ENCODE results near the gene C16orf86. TPM values are rescaled to one million over a fixed set of nuclear protein-coding genes. Genes with fewer than 3 reads are reported as not detected.
A peak's percentile ranks its signal among the peaks of the same experiment; 100 is the strongest.

The C16orf86 gene
- total and polyA plus RNA-seq, 5 donors from 2014 or later, result 3.2 to 6.8 (median 5.9) TPM

GRCh38 chr16:67694611-67695010 lies 28.0 kb downstream of the C16orf86 start:
- Mint-ChIP-seq H3K4me3 (no peak overlapping the region), H3K27me3 (no peaks in the 10 kb centered on the region), H3K36me3 (peaks cover 17% of the 10 kb centered on the region), H3K27ac (no peak overlapping the region), H3K9me3 (no peaks in the 10 kb centered on the region), H3K4me1 (peaks cover 0 to 4% (median 1%) of the 10 kb centered on the region in 4 donors)
- ATAC-seq (ENCODE audit: low read depth in 2 of 2) (no peak), DNase-seq (no peak)
- Histone ChIP-seq H3K27ac (ENCODE audit: insufficient read depth, low read length, poor library complexity, severe bottlenecking) (no peak overlapping the region), H3K27me3 (ENCODE audit: control insufficient read depth, insufficient read depth, low read length) (no peaks in the 10 kb centered on the region), H3K36me3 (ENCODE audit: control insufficient read depth, insufficient read depth, low read length) (no peaks in the 10 kb centered on the region), H3K4me3 (ENCODE audit: low read depth, low read length) (no peak overlapping the region), H3K4me1 (ENCODE audit: control insufficient read depth, insufficient read depth, low read length, poor library complexity, severe bottlenecking) (no peaks in the 10 kb centered on the region), H3K9me3 (ENCODE audit: control insufficient read depth in 2 of 2, low read length in 2 of 2) (no peaks in the 10 kb centered on the region)

GRCh38 chr16:67697422-67698185 lies 31.0 kb downstream of the C16orf86 start:
- Mint-ChIP-seq H3K9me3 (no peaks in the 10 kb centered on the region), H3K36me3 (peaks cover 13% of the 10 kb centered on the region), H3K27me3 (no peaks in the 10 kb centered on the region), H3K4me3 (no peak overlapping the region), H3K4me1 (peaks cover 0 to 12% (median 1%) of the 10 kb centered on the region in 4 donors), H3K27ac (peak overlapping the region in 1 of 3 donors; percentile 54)
- no peak for ATAC-seq (ENCODE audit: low read depth in 2 of 2)
- no peak overlapping the region for H3K27ac ChIP-seq (ENCODE audit: insufficient read depth, low read length, poor library complexity, severe bottlenecking)
- no peaks in the 10 kb centered on the region for H3K4me1 ChIP-seq (ENCODE audit: control insufficient read depth, insufficient read depth, low read length, poor library complexity, severe bottlenecking)
- no peaks in the 10 kb centered on the region for H3K36me3 ChIP-seq (ENCODE audit: control insufficient read depth, insufficient read depth, low read length)
- no peaks in the 10 kb centered on the region for H3K27me3 ChIP-seq (ENCODE audit: control insufficient read depth, insufficient read depth, low read length)
- no peak for DNase-seq
- H3K9me3 ChIP-seq (ENCODE audit: control insufficient read depth in 2 of 2, low read length in 2 of 2), result no peaks in the 10 kb centered on the region
- H3K4me3 ChIP-seq (ENCODE audit: low read depth, low read length), result no peak overlapping the region

- Mint-ChIP-seq H3K36me3 (peaks cover 13% of the 10 kb centered on the region), H3K27me3 (no peaks in the 10 kb centered on the region), H3K27ac (no peak overlapping the region), H3K4me1 (peaks cover 8 to 27% (median 12%) of the 10 kb centered on the region in 4 donors), H3K9me3 (no peaks in the 10 kb centered on the region), H3K4me3 (no peak overlapping the region)
- H3K36me3 ChIP-seq (ENCODE audit: control insufficient read depth, insufficient read depth, low read length), result no peaks in the 10 kb centered on the region
- peaks cover 10% of the 10 kb centered on the region for H3K4me1 ChIP-seq (ENCODE audit: control insufficient read depth, insufficient read depth, low read length, poor library complexity, severe bottlenecking)
- H3K4me3 ChIP-seq (ENCODE audit: low read depth, low read length), result no peak overlapping the region
- no peak for DNase-seq
- no peaks in the 10 kb centered on the region for H3K9me3 ChIP-seq (ENCODE audit: control insufficient read depth in 2 of 2, low read length in 2 of 2)
- H3K27ac ChIP-seq (ENCODE audit: insufficient read depth, low read length, poor library complexity, severe bottlenecking), result no peak overlapping the region
- H3K27me3 ChIP-seq (ENCODE audit: control insufficient read depth, insufficient read depth, low read length), result no peaks in the 10 kb centered on the region
- ATAC-seq (ENCODE audit: low read depth in 2 of 2), result no peak
Measured at GRCh38 chr16:67699265-67699664, 32.7 kb downstream of the C16orf86 start.

DNA sequence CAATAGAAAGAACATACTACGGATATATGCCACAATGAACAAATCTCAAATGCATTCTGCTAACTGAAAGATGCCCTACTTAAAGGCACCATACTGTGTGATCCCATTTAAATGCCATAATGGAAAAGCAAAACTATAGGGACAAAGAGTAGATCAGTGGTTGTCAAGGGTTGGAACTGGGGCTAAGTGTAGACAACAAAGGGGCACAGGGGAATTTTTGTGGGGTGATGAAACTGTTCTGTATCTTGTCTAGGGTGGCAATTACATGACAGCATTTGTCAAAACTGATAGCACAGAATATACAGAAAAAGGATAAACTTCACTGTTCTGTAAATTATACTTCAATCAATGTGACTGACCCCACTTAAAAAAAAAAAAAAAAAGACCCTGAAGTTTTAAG lies 34.8 kb downstream of the C16orf86 start:
- ATAC-seq (ENCODE audit: low read depth in 2 of 2) (no peak), DNase-seq (no peak)
- peaks cover 10% of the 10 kb centered on the region for H3K4me1 ChIP-seq (ENCODE audit: control insufficient read depth, insufficient read depth, low read length, poor library complexity, severe bottlenecking)
- H3K36me3 ChIP-seq (ENCODE audit: control insufficient read depth, insufficient read depth, low read length), result no peaks in the 10 kb centered on the region
- Mint-ChIP-seq H3K27ac (peak overlapping the region in 1 of 3 donors; percentile 1), H3K27me3 (no peaks in the 10 kb centered on the region), H3K4me3 (no peak overlapping the region), H3K36me3 (peaks cover 13% of the 10 kb centered on the region), H3K4me1 (peaks cover 12 to 32% (median 23%) of the 10 kb centered on the region in 4 donors), H3K9me3 (no peaks in the 10 kb centered on the region)
- H3K4me3 ChIP-seq (ENCODE audit: low read depth, low read length), result no peak overlapping the region
- H3K27me3 ChIP-seq (ENCODE audit: control insufficient read depth, insufficient read depth, low read length), result no peaks in the 10 kb centered on the region
- no peak overlapping the region for H3K27ac ChIP-seq (ENCODE audit: insufficient read depth, low read length, poor library complexity, severe bottlenecking)
- H3K9me3 ChIP-seq (ENCODE audit: control insufficient read depth in 2 of 2, low read length in 2 of 2), result no peaks in the 10 kb centered on the region

DNA sequence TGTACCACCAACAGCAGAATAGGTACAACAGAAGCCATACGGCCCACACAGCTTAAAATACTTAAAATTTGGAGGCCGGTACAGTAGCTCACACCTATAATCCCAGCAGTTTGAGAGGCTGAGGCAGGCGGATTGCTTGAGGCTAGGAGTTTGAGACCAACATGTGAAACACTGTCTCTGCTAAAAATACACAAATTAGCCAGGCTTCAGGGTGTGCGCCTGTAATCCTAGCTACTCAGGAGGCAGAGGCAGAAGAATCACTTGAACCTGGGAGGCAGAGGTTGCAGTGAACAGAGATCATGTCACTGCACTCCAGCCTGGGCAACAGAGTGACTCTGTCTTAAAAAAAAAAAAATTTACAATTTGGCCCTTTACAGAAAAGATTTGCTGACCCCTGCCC lies 35.5 kb downstream of the C16orf86 start:
- Mint-ChIP-seq H3K36me3 (peaks cover 13% of the 10 kb centered on the region), H3K27ac (no peak overlapping the region), H3K27me3 (no peaks in the 10 kb centered on the region), H3K4me1 (peaks cover 14 to 29% (median 24%) of the 10 kb centered on the region in 4 donors), H3K4me3 (no peak overlapping the region), H3K9me3 (no peaks in the 10 kb centered on the region)
- no peak overlapping the region for H3K27ac ChIP-seq (ENCODE audit: insufficient read depth, low read length, poor library complexity, severe bottlenecking)
- H3K9me3 ChIP-seq (ENCODE audit: control insufficient read depth in 2 of 2, low read length in 2 of 2), result no peaks in the 10 kb centered on the region
- H3K27me3 ChIP-seq (ENCODE audit: control insufficient read depth, insufficient read depth, low read length), result no peaks in the 10 kb centered on the region
- no peak for ATAC-seq (ENCODE audit: low read depth in 2 of 2)
- H3K36me3 ChIP-seq (ENCODE audit: control insufficient read depth, insufficient read depth, low read length), result no peaks in the 10 kb centered on the region
- DNase-seq, result no peak
- H3K4me1 ChIP-seq (ENCODE audit: control insufficient read depth, insufficient read depth, low read length, poor library complexity, severe bottlenecking), result peaks cover 10% of the 10 kb centered on the region
- no peak overlapping the region for H3K4me3 ChIP-seq (ENCODE audit: low read depth, low read length)

GRCh38 chr16:67703626-67704025 lies 37.0 kb downstream of the C16orf86 start:
- peak; percentile 95 for ATAC-seq (ENCODE audit: low read depth in 2 of 2)
- Mint-ChIP-seq H3K4me3 (peak overlapping the region in 3 of 4 donors; percentile 19 to 62 (median 23)), H3K36me3 (peaks cover 6% of the 10 kb centered on the region), H3K9me3 (no peaks in the 10 kb centered on the region), H3K4me1 (peaks cover 14 to 34% (median 23%) of the 10 kb centered on the region in 4 donors), H3K27me3 (no peaks in the 10 kb centered on the region), H3K27ac (peak overlapping the region; percentile 83 to 88 (median 87))
- H3K36me3 ChIP-seq (ENCODE audit: control insufficient read depth, insufficient read depth, low read length), result no peaks in the 10 kb centered on the region
- peak overlapping the region; percentile 40 for H3K4me3 ChIP-seq (ENCODE audit: low read depth, low read length)
- DNase-seq, result peak in 1 of 3 donors; percentile 84
- H3K27ac ChIP-seq (ENCODE audit: insufficient read depth, low read length, poor library complexity, severe bottlenecking), result no peak overlapping the region
- no peaks in the 10 kb centered on the region for H3K27me3 ChIP-seq (ENCODE audit: control insufficient read depth, insufficient read depth, low read length)
- no peaks in the 10 kb centered on the region for H3K9me3 ChIP-seq (ENCODE audit: control insufficient read depth in 2 of 2, low read length in 2 of 2)
- peaks cover 10% of the 10 kb centered on the region for H3K4me1 ChIP-seq (ENCODE audit: control insufficient read depth, insufficient read depth, low read length, poor library complexity, severe bottlenecking)

- ATAC-seq (ENCODE audit: low read depth in 2 of 2), result no peak
- no peak overlapping the region for H3K27ac ChIP-seq (ENCODE audit: insufficient read depth, low read length, poor library complexity, severe bottlenecking)
- DNase-seq, result no peak
- peak overlapping the region; percentile 83 to 88 (median 87) for H3K27ac Mint-ChIP-seq
- no peaks in the 10 kb centered on the region for H3K27me3 ChIP-seq (ENCODE audit: control insufficient read depth, insufficient read depth, low read length)
- H3K4me3 Mint-ChIP-seq, result no peak overlapping the region
- no peaks in the 10 kb centered on the region for H3K27me3 Mint-ChIP-seq
- H3K36me3 ChIP-seq (ENCODE audit: control insufficient read depth, insufficient read depth, low read length), result no peaks in the 10 kb centered on the region
- peaks cover 4% of the 10 kb centered on the region for H3K36me3 Mint-ChIP-seq
- no peaks in the 10 kb centered on the region for H3K9me3 Mint-ChIP-seq
- H3K4me1 ChIP-seq (ENCODE audit: control insufficient read depth, insufficient read depth, low read length, poor library complexity, severe bottlenecking), result peaks cover 10% of the 10 kb centered on the region
- H3K4me1 Mint-ChIP-seq, result peaks cover 14 to 35% (median 23%) of the 10 kb centered on the region in 4 donors
- H3K9me3 ChIP-seq (ENCODE audit: control insufficient read depth in 2 of 2, low read length in 2 of 2), result no peaks in the 10 kb centered on the region
- no peak overlapping the region for H3K4me3 ChIP-seq (ENCODE audit: low read depth, low read length)
Measured at GRCh38 chr16:67704110-67704509, 37.5 kb downstream of the C16orf86 start.

GRCh38 chr16:67707210-67707609 lies 40.6 kb downstream of the C16orf86 start:
- no peaks in the 10 kb centered on the region for H3K36me3 ChIP-seq (ENCODE audit: control insufficient read depth, insufficient read depth, low read length)
- no peaks in the 10 kb centered on the region for H3K9me3 ChIP-seq (ENCODE audit: control insufficient read depth in 2 of 2, low read length in 2 of 2)
- H3K4me3 ChIP-seq (ENCODE audit: low read depth, low read length), result no peak overlapping the region
- peaks cover 10% of the 10 kb centered on the region for H3K4me1 ChIP-seq (ENCODE audit: control insufficient read depth, insufficient read depth, low read length, poor library complexity, severe bottlenecking)
- ATAC-seq (ENCODE audit: low read depth in 2 of 2) (no peak), DNase-seq (no peak)
- Mint-ChIP-seq H3K36me3 (peaks cover 6% of the 10 kb centered on the region), H3K4me1 (peaks cover 26 to 43% (median 34%) of the 10 kb centered on the region in 4 donors), H3K4me3 (no peak overlapping the region), H3K27ac (no peak overlapping the region), H3K9me3 (no peaks in the 10 kb centered on the region), H3K27me3 (no peaks in the 10 kb centered on the region)
- no peak overlapping the region for H3K27ac ChIP-seq (ENCODE audit: insufficient read depth, low read length, poor library complexity, severe bottlenecking)
- no peaks in the 10 kb centered on the region for H3K27me3 ChIP-seq (ENCODE audit: control insufficient read depth, insufficient read depth, low read length)

All from CD4-positive, CD25-positive, alpha-beta regulatory T cell (primary cell).